Coronary artery (tissue), 2 donors: ENCODE data around the gene ACTR2.

Source experiments
- DNase-seq: peaks from one replicate; pipeline ENCODE4 v3.0.0-alpha.2; 2017; ENCODE audit warnings: low spot score
- H3K27ac ChIP-seq, 2 donors: fragments of 200-600 bp; sonication (generic); one replicate each; pipeline ENCODE4 v1.5.1; 2016 to 2019
- H3K4me3 ChIP-seq: fragments of 200-600 bp; sonication (generic); 2 replicates; pipeline ENCODE4 v1.5.1; 2016; ENCODE audit warnings: mild to moderate bottlenecking, moderate library complexity
- CTCF ChIP-seq: fragments of 200-600 bp; sonication (generic); IDR thresholded peaks from one replicate; pipeline ENCODE4 v1.5.1; 2019; ENCODE audit warnings: antibody characterized with exemption

The ACTR2 gene

DNA sequence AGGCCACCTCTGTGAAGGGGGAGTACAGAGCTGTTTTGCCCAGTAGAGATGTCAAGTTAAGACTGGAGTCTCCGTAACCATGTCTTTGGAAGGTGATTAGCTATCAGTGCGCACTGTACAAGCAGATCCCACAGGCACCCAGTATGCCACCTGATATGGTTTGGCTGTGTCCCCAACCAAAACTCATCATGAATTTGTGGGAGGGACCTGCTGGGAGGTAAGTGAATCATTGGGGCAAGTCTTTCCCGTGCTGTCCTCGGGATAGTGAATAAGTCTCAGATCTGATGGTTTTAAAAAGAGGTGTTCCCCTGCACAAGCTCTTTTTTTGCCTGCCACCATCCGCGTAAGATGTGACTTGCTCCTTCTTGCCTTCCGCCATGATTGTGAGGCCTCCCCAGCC lies 90.2 kb downstream of the ACTR2 start:
- Histone ChIP-seq H3K27ac (no peak overlapping the region), H3K4me3 (no peak overlapping the region)
- DNase-seq = no peak
- TF ChIP-seq CTCF = no peak

GRCh38 chr2:65319072-65319673 lies 91.5 kb downstream of the ACTR2 start:
- no peak for DNase-seq

DNA sequence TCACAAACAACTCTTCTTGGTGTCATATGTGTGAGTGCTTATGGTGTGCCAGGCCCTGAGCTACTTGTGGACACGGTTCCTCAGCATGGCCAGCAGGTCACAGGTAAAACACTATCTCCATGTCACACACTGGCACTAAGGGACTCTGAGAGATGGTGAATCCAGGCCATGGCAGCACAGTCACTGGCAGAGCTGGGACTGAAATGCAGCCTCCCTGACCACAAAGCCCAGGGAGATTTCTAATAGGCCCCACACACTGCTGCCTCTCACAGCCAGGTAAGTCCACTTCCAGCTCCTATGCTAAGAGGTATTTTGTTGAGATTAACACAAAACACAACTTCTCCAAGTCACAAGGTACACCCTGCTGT lies 92.0 kb downstream of the ACTR2 start:
- Histone ChIP-seq H3K4me3 (no peak overlapping the region), H3K27ac (peak overlapping the region in 1 of 2 donors; percentile 51)
- no peak for TF ChIP-seq CTCF
- DNase-seq = no peak

More at GRCh38 chr2:65319072-65319673, 91.5 kb downstream of the ACTR2 start:
- H3K4me3 ChIP-seq = no peak overlapping the region
- no peak overlapping the region for H3K27ac ChIP-seq
- TF ChIP-seq CTCF = no peak

GRCh38 chr2:65320042-65320725 lies 92.6 kb downstream of the ACTR2 start:
- TF ChIP-seq CTCF = no peak
- Histone ChIP-seq H3K4me3 (no peak overlapping the region), H3K27ac (peak overlapping the region in 1 of 2 donors; percentile 51)
- no peak for DNase-seq
